ENCODE measurements around the gene RBP4. TPM values are rescaled to one million over a fixed set of nuclear protein-coding genes. Genes with fewer than 3 reads are reported as not detected.

Gene RBP4
- total and polyA plus RNA-seq, 9 of the 15 experiments (the other 6 are each of a cell fraction or from before 2014, with no cell fraction given), result 0.91 TPM; not detected in 8

GRCh38 chr10:93612311-93612710 is 11.3 kb upstream of the RBP4 start, which contains the start of gene PDE6C:
PDE6C (plus strand) TSS chr10:93612537; CDS start chr10:93612726, 189 bp downstream.
- FAIRE-seq, result no peak
- no peaks in the 10 kb centered on the region for H3K79me2 ChIP-seq (ENCODE audit: control insufficient read depth, insufficient read depth, low read length)
- WGBS (ENCODE audit: insufficient coverage, low coverage, missing lambda C conversion rate), result 0% methylated on average over 5 of the region's 6 CpGs
- no peak within 1 kb of the TSS for H3K4me2 ChIP-seq (ENCODE audit: insufficient read depth, low read length)
- no peak within 1 kb of the TSS for H3K9ac ChIP-seq (ENCODE audit: insufficient read depth in 1 of 2, low read depth in 2 of 2, low read length in 2 of 2)
- no peaks in the 10 kb centered on the region for H3K4me1 ChIP-seq (replicated peaks in 1 of 2; ENCODE audit: control insufficient read depth in 2 of 2, insufficient read depth in 2 of 2, low read length in 2 of 2)
- DNase-seq (ENCODE audit: extremely low read depth in 1 of 4, low spot score in 3 of 4), result no peak
- peaks cover 5 to 18% of the 10 kb centered on the region in 2 experiments; a peak in 3 of 5 replicates for H3K27me3 ChIP-seq (ENCODE audit: control insufficient read depth in 2 of 2, insufficient read depth in 2 of 2, low read length in 2 of 2)
- ChIA-PET CTCF (ENCODE audit: low intra/inter-chr PET ratio) (no interaction called here), POLR2A (no interaction called here)
- TF ChIP-seq NBN (IDR thresholded peaks at IDR 0.05; ENCODE audit: low read depth) (no peak), SPI1 (IDR thresholded peaks at IDR 0.05; ENCODE audit: borderline replicate concordance, low read depth, low read length) (no peak), YY1 (IDR thresholded peaks at IDR 0.05; ENCODE audit: borderline replicate concordance in 1 of 3, control insufficient read depth in 1 of 3, extremely low read depth in 1 of 3, insufficient read depth in 3 of 3, insufficient read length in 1 of 3, insufficient replicate concordance in 2 of 3, low read depth in 1 of 3, low read length in 2 of 3) (no peak), DNMT1 (IDR thresholded peaks at IDR 0.05) (no peak), SMARCA5 (IDR thresholded peaks at IDR 0.05) (no peak), NR0B1 (IDR thresholded peaks at IDR 0.05; ENCODE audit: partially characterized antibody) (no peak), RBM14 (IDR thresholded peaks at IDR 0.05; ENCODE audit: borderline replicate concordance, insufficient read depth, low read depth, low read length) (no peak), RNF219 (CRISPR knock-in tag; IDR thresholded peaks at IDR 0.05) (no peak)
- TF ChIP-seq, protein P1, sequence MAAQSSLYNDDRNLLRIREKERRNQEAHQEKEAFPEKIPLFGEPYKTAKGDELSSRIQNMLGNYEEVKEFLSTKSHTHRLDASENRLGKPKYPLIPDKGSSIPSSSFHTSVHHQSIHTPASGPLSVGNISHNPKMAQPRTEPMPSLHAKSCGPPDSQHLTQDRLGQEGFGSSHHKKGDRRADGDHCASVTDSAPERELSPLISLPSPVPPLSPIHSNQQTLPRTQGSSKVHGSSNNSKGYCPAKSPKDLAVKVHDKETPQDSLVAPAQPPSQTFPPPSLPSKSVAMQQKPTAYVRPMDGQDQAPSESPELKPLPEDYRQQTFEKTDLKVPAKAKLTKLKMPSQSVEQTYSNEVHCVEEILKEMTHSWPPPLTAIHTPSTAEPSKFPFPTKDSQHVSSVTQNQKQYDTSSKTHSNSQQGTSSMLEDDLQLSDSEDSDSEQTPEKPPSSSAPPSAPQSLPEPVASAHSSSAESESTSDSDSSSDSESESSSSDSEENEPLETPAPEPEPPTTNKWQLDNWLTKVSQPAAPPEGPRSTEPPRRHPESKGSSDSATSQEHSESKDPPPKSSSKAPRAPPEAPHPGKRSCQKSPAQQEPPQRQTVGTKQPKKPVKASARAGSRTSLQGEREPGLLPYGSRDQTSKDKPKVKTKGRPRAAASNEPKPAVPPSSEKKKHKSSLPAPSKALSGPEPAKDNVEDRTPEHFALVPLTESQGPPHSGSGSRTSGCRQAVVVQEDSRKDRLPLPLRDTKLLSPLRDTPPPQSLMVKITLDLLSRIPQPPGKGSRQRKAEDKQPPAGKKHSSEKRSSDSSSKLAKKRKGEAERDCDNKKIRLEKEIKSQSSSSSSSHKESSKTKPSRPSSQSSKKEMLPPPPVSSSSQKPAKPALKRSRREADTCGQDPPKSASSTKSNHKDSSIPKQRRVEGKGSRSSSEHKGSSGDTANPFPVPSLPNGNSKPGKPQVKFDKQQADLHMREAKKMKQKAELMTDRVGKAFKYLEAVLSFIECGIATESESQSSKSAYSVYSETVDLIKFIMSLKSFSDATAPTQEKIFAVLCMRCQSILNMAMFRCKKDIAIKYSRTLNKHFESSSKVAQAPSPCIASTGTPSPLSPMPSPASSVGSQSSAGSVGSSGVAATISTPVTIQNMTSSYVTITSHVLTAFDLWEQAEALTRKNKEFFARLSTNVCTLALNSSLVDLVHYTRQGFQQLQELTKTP (IDR thresholded peaks at IDR 0.05; ENCODE audit: low read depth in 1 of 2, partially characterized antibody in 2 of 2), result no peak
- TF ChIP-seq, protein P2, sequence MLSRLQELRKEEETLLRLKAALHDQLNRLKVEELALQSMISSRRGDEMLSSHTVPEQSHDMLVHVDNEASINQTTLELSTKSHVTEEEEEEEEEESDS (CRISPR knock-in tag; IDR thresholded peaks at IDR 0.05), result no peak
- no peaks in the 10 kb centered on the region for H3K9me3 ChIP-seq (replicated peaks; ENCODE audit: control insufficient read depth, insufficient read depth, low read depth, low read length)
- no peak within 1 kb of the TSS for H3K4me3 ChIP-seq
- intact Hi-C loops (cut with micrococcal nuclease), result no loop called here
- H2AFZ ChIP-seq (ENCODE audit: low read depth, low read length), result no peak within 1 kb of the TSS
- no peaks in the 10 kb centered on the region for H4K20me1 ChIP-seq (replicated peaks; ENCODE audit: control insufficient read depth, insufficient read depth, low read length)
- H3K36me3 ChIP-seq (ENCODE audit: control insufficient read depth, insufficient read depth, low read length), result no peaks in the 10 kb centered on the region
- no TSS peak for BruUV-seq (replicated peaks)
- in situ Hi-C loops (cut with MboI), result no loop called here
- no peak within 1 kb of the TSS for H3K27ac ChIP-seq (ENCODE audit: extremely low read depth, low read depth, low read length)
- ATAC-seq, result no peak
- no peaks in the 10 kb centered on the region for H3K9me1 ChIP-seq (ENCODE audit: control insufficient read depth, insufficient read depth, low read length)
